Renal cortical epithelial cell (primary cell): ENCODE data around the gene ZNG1C. TPM values are rescaled to one million over a fixed set of nuclear protein-coding genes. Genes with fewer than 3 reads are reported as not detected.
"Not testable (repeated sequence)": the region's sequence is repeated elsewhere in the genome, so short reads cannot be mapped to it uniquely, and the experiment has no call there.

ENCODE experiments used
- DNase-seq: peaks from one replicate; pipeline ENCODE4 v3.0.0-alpha.2; 2011; ENCODE audit warnings: low read depth
- total RNA-seq: library from RNA; depleted of rRNA; stranded (reverse); fragments of >200 nt; gene quantifications from 2 replicates; pipeline ENCODE4 v1.2.3, GENCODE V29; 2014

The ZNG1C gene
- total RNA-seq, 1 donor from 2014 or later: 39.4 TPM

GRCh38 chr9:68343242-68343641 lies 101.5 kb downstream of the ZNG1C start:
- DNase-seq: not testable (repeated sequence)

GRCh38 chr9:68343992-68344391 lies 102.2 kb downstream of the ZNG1C start:
- DNase-seq: not testable (repeated sequence)

Other genes starting within 250 kb of the ZNG1C start
- not detected in 2 replicates for gene FOXD4L3, start 60.9 kb downstream of the ZNG1C start, total RNA-seq
- gene PGM5, start 114.6 kb downstream of the ZNG1C start, total RNA-seq: 0.55 and 1.0 TPM in 2 replicates